Fibroblast of skin of back (primary cell): ENCODE measurements around the gene KRT2.

ENCODE experiments used
- DNase-seq: peaks from one replicate; pipeline ENCODE4 v3.0.0-alpha.2; 2013

The KRT2 gene

DNA sequence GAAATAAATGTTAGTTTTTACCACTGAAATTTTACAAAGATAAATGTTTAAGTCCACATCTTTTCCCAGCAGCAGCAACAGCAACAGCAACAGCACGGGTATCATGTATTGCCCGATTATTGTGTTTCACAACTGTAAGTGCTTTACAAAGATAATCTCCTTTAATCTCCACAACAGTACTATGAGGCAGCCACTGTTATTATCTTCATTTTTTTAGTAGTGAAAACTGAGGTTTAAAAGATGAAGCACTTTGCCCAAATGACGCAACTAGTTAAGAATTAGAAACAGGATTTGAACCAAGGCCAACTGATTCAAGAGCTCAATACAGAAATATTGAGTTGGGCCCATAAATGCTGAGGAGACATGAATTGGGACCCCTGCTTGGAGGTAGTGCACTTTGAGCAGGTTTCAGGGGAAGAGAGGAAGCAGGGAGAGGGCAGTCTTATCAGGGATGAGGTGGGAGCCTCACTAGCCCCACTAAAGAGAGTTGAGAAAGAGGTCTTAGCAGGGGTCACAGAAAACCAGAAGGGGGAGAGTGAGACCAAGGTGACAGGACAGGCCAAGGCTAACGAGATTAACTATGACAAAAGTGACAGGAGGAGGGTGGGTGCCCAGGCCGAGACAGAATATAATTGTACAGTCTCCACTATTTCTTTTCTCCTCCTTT is 15.3 kb downstream of the KRT2 start:
- DNase-seq: no peak

DNA sequence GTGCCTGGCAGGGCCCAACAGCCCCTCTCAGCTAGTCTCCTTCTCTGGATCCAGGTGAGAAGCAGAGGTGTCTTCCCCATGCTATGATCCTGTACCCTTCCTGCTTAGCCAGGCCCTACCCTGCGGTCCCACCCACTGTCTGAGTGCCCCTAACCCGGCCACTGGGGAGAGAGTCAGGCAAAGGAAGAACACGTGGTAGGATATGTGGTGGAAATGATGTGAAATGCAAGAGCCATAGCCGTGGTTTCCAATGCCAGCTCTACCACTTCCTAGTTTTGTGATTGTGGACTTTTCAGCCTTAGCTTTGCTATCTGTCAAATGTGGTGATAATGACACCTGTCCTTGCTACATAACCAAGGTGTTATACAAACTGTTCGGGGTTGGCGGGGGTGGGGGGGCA is 15.8 kb downstream of the KRT2 start:
- no peak for DNase-seq

DNA sequence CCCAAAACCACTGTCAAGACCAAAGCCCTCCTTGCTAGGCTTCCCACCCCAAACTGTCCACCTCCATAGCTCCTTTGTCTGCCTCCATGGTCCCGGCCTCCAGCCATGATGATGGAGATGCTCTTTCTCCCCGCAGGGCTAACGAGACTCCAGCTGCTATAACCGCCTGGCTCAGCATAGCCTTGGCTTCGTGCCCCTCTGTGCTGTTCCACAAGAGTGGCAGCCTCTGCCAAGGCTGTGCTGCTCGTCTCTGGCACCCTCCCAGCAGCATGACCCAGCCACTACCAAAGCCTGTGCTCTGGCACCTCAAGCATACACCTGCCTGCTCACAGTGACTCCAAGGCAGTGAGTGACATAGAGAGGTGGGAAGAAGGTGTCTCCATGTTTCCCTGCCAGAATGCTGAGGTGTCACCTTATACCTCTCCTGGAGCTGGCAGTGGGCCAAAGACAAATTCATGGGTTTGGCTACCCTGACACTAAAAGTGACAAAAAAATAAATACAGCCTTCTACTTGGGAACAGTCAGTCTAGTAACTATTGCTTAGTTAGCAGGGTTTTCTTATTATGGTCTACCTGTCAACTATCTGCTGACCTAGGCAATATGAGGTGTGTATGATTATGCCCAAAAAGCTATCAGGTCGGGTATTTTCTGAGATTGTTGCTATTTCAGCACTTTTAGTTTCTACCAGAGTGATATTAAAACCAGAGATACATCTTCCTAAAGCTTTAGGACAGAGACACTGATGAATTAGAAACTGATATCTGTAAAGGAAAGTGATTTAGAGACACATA is 17.6 kb downstream of the KRT2 start:
- DNase-seq: no peak

DNA sequence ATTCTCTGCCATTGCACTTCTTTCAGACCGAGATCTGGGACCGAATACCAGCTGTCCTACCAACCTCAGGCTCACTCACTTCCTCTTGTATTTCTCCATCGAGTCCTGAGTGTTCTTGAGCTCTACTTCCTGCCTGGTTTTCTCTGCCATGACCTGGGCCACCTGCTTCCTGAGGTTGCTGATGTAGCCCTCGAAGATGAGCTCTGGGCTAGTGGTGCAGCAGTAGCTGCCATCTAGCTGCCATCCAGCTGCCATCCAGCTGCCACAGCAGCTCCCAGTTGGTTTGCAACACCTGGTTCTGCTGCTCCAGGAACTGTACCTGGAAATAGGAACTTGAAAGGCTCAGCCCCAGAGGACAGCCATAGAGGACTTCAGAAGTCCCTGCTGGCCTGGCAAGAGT is 18.6 kb downstream of the KRT2 start:
- no peak for DNase-seq

DNA sequence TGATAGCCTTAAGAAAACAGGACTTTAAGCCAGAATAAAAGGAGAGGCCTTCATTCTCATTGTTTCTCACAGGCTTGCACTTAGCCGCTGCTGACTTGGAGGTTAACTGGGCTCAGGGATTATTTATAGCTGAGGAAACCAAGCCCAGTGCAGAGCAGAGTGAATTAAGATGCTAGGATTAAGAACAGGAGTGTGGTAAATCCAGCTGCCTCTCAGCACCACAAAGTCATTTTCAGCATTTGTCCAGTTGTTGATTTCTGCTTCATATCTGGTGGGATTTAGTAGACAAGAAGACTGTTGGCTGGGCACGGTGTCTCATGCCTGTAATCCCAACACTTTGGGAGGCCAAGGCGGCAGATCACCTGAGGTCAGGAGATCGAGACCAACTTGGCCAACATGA is 19.4 kb downstream of the KRT2 start:
- DNase-seq: no peak

DNA sequence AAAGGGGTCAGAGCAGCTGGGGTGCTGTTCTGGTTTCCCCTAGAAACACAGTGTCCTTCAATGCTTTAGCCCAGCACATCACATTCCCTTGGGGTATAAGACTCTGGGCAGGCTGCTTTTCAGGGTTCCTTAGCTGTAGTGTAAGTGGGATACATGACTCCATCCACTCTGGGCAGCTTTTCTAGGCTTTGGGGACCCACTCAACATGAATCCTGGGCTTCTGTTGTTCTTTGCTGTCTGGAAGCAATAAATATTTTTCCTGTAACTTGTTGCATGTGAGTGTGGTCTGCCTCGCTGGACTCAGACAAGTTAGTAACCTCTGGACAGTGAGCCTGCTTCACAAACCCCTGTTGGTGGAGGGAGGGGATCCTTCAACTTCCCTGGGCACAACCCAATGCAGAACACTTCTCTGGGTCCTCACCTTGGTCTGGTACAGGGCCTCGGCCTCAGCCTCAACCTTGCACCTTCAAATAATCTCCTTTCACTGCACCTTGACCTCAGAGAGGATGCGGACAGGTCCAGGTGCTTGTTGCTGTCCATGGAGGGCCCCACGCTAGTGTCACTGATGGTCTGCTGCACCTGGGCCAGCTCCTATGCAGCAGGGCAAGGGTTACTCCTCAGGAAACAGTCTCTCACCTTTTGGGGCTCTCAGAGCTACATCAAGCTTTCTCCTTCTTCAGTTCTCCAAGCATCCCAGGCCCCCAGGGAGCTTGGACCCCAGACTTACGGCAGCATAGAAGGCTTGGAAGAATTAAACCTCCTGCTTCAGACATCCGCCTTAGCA is 20.1 kb downstream of the KRT2 start:
- DNase-seq: no peak

DNA sequence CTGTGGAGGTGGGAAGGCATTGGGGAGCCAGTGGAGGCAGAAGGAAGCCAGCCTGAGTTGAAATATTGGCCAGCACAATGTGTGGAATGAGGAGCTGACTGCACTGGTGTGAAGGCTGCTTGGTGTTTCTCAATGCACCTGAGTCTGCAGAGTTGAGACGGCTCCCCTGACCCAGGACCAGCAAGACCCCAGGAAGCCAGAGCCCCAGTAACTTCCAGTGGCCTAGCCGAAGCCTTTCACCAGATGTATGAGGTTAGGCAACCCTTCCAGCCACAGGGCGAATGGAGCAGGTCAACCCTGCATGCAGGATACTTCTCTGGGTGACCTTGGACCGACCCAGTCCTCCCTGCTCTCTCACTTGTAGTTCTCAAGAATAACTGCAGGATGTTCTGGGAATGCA is 20.7 kb downstream of the KRT2 start:
- DNase-seq: no peak

DNA sequence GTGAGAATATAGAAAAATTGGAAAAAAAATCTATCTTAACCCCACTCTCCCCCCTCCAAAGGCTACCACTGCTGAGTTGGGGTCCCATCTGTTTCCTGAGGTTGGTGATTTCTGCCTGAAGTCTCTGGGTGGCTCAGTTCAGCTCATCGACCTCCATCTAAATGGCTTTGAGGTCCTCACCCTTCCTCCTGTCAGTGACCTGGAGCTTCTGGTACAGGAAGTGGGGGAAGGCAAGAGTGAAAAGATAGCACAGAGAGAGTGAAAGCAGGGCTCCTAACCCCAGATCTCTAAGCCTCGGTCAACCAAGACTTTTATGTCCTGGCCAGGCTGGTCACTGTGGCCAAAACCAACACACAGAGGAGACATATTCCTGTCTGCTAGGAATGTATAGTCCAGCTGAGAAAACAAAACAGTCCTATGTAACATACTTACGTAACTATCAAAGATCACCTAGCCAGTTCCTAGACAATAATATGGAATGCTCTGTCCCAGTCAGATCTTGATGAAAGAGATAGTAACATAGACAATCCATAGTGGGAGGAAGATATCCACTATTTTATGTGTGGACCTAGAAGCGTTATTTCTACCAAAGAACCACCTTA is 21.3 kb downstream of the KRT2 start:
- no peak for DNase-seq

DNA sequence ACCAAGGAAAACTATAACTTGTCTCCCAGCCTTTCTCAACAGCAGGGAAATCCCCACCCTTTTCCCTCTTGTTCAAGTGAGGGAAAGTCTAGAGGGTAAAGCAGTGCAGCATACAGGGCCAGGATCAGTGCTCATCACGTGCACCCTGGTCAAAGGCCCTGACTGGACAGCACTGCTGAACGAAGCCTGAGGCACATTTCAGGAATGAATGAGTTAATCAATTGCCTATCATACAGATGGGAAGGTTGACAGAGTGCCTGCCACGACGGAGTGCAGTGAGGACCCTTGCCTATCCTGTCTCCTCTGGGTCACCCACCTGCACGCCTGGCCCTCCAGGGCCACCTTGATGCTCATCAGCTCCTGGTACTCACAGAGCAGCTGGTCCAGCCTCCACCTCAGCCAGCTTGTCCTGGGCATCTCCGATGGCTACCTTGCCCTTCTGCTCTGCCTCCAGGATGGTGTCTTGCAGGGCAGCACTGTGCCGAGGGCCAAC is 22.0 kb downstream of the KRT2 start:
- no peak for DNase-seq

DNA sequence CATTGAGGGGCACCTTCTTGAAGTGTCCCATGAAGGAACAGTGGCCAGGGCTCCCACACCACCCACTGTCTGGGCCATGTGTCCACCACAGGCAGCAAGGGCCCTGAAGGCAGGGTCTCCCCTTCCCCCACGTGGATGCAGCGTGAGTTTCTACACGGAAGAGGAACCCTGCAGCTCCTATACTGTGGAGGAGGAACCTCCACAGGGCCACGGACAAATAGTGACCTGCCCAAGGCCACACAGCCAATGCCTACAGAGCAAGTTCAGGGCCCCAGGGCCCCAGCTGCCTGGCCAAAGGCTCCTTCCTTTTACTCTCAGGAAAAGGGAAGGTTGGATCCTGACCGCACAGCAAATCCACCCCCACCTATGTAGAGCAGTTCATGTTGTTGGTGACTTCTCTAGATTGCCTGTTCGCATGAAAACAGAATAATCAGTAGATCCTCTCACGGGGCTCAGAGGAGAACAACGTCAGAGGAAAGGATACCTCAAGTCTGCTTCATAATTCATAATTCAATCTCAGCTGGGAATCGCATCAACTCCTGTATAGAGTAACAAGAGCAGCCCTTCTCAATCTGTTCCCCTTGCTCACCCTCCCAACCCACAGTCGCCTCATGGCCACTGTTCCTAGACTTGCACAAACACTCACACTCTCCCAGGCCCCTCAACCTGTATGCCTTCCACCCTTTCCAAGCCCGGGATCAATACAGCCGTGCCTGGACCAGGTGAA is 22.6 kb downstream of the KRT2 start:
- DNase-seq: no peak

DNA sequence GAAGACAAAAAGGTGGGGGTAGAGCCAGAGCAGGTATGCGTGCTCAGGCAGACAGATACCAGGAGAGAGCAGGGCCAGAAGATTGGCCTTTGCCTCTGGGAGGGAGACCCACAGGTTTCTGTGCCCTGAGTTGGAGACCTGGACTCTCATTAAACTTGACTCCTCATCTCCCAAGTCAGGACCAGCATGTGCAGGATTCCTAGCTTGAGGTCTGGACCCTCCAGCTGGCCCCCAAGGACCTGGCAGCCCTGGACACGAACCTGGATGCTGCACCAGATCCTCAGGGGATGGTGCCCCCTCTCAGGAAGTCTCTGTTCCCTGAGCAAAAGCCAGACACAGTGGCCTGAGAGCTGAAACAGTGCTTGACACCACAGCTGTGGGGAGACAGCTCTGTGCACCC is 23.2 kb downstream of the KRT2 start:
- no peak for DNase-seq

DNA sequence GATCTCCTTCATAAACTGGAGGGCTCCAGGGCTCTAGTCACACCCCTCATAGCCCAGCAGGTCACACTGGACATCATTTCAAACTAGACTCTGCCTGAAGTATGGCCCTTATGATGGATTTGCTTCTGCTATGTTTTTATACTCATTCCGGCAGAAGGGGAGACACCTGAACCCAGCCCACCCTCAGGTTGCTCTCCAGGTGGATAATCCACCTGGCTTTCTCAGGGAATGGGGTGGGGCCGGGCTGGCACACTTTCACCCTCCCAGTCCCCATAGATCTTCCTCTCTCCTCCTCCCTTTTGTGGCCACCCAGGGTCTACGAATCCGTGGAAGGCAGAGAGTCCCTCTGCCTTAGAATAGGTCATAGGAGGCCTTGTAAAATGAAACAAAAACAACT is 23.9 kb downstream of the KRT2 start:
- no peak for DNase-seq

DNA sequence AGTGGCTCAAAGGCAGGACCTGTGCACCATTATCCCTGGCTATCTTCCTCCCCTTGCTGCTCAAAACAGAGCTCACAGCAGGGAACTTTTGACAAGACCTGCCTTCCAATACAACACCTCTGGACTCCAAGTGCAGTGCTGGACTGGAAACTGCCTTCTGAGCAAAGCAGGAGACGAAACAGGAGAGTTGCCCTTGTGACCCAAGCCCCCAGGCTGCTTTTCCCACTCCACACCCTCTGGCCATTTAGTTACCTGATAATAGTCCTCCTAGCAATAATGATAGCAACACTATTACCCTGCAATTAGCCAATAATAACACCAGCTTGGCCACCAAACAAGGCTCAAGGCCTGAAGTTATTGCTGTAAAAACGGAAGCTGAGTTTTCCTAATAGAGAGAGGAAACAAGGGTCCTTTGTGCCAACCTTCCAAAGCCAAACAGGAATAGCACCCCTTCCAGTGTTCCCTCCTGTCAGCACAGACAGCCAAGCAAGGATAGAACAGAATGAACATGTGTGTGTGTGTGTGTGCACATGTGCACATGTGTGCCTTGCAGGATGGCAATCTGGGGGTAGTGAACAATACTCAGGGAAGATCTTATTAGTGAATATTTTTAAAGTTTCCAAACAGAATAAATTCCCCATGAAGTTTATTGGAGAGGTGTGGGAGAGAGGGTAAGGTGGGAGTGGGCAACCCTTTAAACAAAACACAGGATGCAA is 24.5 kb downstream of the KRT2 start:
- DNase-seq: no peak

DNA sequence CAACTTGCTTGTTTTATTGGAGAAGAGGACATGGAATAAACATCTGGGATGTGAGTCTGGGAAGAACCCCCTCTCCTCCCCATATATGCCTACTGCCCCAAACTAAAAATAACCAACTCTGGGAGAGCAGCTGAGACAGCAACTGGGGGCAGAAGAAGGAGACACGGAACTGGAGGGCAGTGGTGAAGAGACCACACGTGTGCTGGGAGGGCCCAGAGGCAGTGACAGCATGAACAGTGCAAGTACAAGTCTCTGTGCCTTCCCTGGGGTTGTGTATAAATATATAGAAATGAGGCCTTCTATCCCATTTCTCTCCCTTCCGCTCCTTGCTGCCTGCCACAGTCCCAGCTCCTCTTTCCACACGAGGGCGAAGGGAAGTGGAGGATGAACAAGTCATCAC is 29.7 kb downstream of the KRT2 start:
- DNase-seq: no peak

DNA sequence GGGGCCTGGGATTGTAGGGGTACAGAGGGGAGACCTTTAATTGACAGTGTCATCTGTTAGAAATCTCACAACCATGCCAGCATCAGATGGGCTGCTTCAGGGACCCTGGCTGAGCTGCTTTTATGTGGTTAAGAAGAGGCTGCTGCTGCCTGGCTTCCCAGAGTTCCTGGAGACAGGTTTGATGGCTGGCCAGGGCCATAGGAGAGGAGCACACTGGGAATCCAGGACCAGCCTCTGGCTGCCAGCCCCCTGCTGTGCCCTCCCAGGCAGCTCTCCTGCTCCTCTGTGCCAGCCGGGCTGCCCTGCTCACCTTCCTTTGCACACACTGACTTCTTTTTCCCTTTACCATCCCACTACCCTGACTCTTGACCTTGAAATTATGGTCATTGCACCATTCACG is 33.1 kb downstream of the KRT2 start:
- DNase-seq: no peak

DNA sequence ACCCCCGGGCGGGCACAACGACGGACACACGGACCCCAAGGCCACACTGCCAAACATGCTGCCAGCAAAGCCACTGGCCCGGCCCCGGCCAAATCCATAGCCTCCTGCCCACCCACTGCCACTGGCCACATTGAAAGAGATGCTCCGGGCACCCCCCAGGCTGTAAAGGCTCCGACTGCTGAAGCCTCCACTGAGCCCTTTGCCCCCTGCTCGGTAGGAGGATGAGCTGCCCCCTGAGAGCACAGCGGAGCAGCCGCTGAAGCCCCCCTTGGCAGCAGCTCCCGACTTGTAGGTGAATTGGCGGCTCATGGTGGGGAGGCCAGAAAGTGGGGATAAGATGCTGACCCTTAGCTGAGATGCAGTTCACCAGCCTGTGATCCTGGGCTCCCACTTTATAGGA is 33.8 kb downstream of the KRT2 start, which contains the start of gene KRT73:
KRT73 (minus strand) TSS at position 344 of the 400 bp plus-strand sequence; CDS start at position 309, 35 bp downstream.
- no peak for DNase-seq

DNA sequence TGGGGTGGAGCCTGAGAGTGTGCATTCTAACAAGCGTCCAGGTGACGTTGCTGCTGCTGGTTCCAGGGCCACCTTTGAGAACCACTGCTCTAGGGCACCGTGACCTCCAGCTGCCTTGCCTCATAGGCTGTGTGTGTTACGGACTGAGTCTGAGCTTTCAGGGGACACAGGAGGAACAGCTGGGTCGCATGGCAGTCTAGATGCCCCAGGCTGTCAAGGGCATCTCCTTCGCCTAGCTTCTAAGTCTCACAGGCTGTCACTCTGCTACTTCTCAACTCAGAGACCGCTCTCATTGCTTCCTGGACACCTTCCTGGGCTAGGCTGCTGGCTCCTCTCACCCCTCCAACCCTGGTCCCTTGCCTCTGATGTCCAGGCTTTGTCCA is 34.6 kb downstream of the KRT2 start:
- no peak for DNase-seq

DNA sequence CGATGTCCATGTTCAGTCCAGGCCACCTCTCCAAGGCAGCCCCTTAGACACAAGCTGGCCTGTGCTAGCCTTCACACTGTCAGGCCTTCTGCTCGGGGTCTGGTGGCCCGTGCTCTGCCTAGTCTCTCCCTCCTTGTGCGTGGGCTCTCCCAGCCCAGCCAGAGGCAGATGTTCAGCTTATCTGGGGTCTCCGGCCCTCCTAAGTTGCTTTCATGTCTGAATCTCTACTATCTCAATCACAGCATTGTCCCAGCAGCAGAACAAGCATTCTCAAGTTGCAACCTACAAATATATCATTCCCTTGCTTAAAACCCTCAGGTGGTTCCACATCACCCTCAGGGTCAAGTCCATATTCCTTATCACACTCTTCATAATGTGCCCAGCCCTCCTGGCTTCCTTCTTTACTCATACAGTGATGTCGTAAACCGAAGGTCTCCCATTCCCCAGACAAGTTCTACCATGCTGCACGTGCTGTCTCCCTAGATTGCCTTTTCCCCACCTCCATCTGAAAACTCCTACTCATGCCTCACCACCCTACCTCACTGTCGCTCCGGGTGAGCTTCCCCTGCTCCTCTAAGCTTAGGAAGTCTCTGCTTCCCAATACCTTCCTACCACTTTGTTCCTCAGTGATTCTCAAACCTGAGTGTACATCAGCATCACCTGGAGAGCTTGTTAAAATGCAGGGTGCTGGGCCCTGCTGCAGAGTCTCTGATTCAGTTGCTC is 35.2 kb downstream of the KRT2 start:
- no peak for DNase-seq

DNA sequence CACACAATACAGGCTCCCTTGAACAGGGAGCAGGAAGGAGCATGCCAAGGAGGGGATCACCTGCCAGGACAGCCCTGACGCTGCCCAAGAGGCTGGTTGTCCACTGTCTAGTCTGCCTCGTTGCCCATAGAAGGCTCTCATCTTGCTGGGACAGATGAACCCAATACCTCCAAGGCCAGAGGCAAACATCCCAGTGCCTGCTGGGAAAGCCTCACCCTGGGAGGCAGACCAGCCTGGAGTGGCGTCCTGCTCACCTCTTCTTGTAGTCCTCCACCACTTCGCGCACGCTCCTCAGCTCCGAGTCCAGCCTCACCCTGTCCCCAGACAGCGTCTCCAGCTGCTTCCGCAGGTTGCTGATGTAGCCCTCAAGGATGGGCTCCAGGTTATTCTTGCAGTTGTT is 36.1 kb downstream of the KRT2 start:
- DNase-seq: no peak

DNA sequence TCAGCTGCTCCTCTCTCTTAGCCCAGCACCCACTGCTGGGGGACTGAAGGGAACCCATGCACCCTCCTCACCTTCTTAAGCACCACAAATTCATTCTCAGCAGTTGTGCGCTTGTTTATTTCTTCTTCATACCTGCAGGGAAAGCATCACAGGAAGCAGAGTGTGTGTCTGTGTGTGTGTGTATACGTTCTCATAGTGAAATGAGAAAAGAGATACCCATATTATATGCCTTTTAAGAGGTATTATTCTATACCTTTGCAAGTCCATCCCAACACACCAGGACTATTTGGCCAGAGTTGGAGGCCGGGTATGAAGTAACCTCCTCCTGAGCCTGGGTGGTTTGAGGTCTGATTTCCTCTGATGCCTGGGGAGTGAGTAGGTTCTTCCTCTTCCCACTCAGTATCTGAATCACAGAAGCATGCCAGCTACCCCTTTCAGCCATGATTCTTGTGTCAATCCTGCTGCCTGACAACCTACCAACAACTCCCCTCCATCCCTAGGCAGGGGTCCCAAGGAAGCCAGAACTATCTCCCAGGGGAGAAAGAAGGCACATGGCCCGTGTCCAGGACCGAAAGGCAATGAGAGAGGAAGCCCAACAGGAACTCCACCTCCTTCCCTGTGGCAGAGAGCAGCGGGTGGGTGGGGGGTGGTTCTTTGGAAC is 36.7 kb downstream of the KRT2 start:
- DNase-seq: no peak
